WTC11 (cell line): ENCODE results near the gene SLC30A2.

Experiments used
- FOXJ3 ChIP-seq: sonication (generic); formaldehyde crosslinking; IDR thresholded peaks from 2 replicates; pipeline ENCODE4 v1.9.0; 2021; ENCODE audit warnings: missing genetic modification reagents, mild to moderate bottlenecking, borderline replicate concordance
- MYBL2 ChIP-seq: sonication (generic); formaldehyde crosslinking; IDR thresholded peaks from 2 replicates; pipeline ENCODE4 v1.8.1; 2023; ENCODE audit warnings: mild to moderate bottlenecking, moderate library complexity, missing genetic modification reagents
- TF ChIP-seq, protein P1 (sequence below): sonication (generic); formaldehyde crosslinking; IDR thresholded peaks from 2 replicates; pipeline ENCODE4 v1.8.0; 2022; ENCODE audit warnings: mild to moderate bottlenecking, missing genetic modification reagents
- TF ChIP-seq, protein P2 (sequence below): fragments of 200-600 bp; IDR thresholded peaks from 2 replicates; pipeline ENCODE4 v1.8.0; 2022; ENCODE audit warnings: antibody characterized with exemption
- TF ChIP-seq, protein P3 (sequence below): sonication (generic); formaldehyde crosslinking; conservative IDR thresholded peaks from 2 replicates; pipeline ENCODE4 v1.8.1; 2022; ENCODE audit warnings: mild to moderate bottlenecking, missing genetic modification reagents
- TF ChIP-seq, protein P4 (sequence below): sonication (generic); formaldehyde crosslinking; IDR thresholded peaks from 2 replicates; pipeline ENCODE4 v1.8.0; 2022; ENCODE audit warnings: mild to moderate bottlenecking, missing genetic modification reagents

DNA sequence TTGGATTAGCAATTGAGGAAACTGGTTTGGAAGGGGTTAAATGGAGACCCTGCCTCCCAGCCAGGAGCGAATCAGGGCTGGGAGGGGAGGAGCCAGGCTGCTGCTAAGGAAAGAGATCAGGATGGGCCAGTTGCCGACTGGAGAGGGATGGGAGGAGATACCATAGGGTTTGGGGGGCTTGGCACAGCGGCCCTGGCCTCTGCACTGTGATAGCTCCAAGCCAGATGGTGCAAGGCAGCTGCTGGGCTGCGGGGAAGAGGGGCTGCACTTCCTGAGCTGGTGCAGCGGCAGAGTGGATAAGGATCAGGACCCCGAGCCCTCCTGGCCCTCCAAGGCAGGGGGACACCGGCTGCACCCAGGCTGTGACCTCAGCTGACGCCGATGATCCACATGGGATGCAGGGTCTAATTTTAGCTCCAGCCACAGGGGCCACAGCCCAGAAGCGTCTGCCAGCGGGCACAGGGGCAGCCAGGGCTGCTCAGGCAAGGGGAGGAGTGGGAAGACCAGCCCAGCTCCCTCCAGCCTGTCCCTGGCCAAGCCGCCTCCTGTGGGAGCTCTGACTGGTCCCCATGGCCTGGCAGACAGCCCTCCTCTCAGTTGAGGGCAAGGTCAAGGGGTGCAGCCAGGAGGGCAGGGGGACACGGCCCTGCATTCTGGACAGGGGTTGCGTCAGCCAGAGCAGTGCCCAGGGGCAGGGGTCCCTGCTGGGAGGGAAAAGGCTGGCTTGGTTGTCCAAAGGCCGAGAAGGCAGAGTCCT, 24.1 kb downstream of the SLC30A2 start, which contains the start of gene EXTL1:
- TF ChIP-seq, protein P1, sequence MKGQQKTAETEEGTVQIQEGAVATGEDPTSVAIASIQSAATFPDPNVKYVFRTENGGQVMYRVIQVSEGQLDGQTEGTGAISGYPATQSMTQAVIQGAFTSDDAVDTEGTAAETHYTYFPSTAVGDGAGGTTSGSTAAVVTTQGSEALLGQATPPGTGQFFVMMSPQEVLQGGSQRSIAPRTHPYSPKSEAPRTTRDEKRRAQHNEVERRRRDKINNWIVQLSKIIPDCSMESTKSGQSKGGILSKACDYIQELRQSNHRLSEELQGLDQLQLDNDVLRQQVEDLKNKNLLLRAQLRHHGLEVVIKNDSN (CRISPR knock-in tag), result no peak
- TF ChIP-seq FOXJ3 (CRISPR knock-in tag) (no peak), MYBL2 (CRISPR knock-in tag) (no peak)
- TF ChIP-seq, protein P2, sequence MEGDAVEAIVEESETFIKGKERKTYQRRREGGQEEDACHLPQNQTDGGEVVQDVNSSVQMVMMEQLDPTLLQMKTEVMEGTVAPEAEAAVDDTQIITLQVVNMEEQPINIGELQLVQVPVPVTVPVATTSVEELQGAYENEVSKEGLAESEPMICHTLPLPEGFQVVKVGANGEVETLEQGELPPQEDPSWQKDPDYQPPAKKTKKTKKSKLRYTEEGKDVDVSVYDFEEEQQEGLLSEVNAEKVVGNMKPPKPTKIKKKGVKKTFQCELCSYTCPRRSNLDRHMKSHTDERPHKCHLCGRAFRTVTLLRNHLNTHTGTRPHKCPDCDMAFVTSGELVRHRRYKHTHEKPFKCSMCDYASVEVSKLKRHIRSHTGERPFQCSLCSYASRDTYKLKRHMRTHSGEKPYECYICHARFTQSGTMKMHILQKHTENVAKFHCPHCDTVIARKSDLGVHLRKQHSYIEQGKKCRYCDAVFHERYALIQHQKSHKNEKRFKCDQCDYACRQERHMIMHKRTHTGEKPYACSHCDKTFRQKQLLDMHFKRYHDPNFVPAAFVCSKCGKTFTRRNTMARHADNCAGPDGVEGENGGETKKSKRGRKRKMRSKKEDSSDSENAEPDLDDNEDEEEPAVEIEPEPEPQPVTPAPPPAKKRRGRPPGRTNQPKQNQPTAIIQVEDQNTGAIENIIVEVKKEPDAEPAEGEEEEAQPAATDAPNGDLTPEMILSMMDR, result no peak
- TF ChIP-seq, protein P3, sequence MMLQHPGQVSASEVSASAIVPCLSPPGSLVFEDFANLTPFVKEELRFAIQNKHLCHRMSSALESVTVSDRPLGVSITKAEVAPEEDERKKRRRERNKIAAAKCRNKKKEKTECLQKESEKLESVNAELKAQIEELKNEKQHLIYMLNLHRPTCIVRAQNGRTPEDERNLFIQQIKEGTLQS, result no peak
- TF ChIP-seq, protein P4, sequence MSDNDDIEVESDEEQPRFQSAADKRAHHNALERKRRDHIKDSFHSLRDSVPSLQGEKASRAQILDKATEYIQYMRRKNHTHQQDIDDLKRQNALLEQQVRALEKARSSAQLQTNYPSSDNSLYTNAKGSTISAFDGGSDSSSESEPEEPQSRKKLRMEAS (CRISPR knock-in tag), result no peak
